ENCODE measurements around the gene SNAPC2.

The SNAPC2 gene

GRCh38 chr19:7877249-7877836 lies 42.8 kb upstream of the SNAPC2 start:
- no peak overlapping the region for H2AFZ ChIP-seq (ENCODE audit: low read depth)
- no peaks in the 10 kb centered on the region for H3K79me2 ChIP-seq (ENCODE audit: insufficient read depth, low read depth)
- H3K36me3 ChIP-seq (ENCODE audit: insufficient read depth) = no peaks in the 10 kb centered on the region
- H3K4me1 ChIP-seq (ENCODE audit: low read depth, poor library complexity, severe bottlenecking) = peaks cover 8% of the 10 kb centered on the region
- no peak overlapping the region for H3K4me3 ChIP-seq (IDR thresholded peaks at IDR 0.05; ENCODE audit: insufficient read depth, low read depth, low read length)
- no peak overlapping the region for H3K9ac ChIP-seq
- H3K4me2 ChIP-seq = no peak overlapping the region
- H3K27ac ChIP-seq = no peak overlapping the region
- H4K20me1 ChIP-seq (ENCODE audit: insufficient read depth) = no peaks in the 10 kb centered on the region
- no peak for TF ChIP-seq CTCF (conservative IDR thresholded peaks at IDR 0.05; ENCODE audit: low read depth, low read length)
- H3K27me3 ChIP-seq (ENCODE audit: insufficient read depth, low read depth) = no peaks in the 10 kb centered on the region; the same call in 1 of the 2 replicates

GRCh38 chr19:7879111-7879807 lies 40.9 kb upstream of the SNAPC2 start:
- no peak overlapping the region for H3K4me3 ChIP-seq (IDR thresholded peaks at IDR 0.05; ENCODE audit: insufficient read depth, low read depth, low read length)
- no peak overlapping the region for H3K9ac ChIP-seq
- H3K4me2 ChIP-seq = no peak overlapping the region
- no peaks in the 10 kb centered on the region for H3K79me2 ChIP-seq (ENCODE audit: insufficient read depth, low read depth)
- no peaks in the 10 kb centered on the region for H3K4me1 ChIP-seq (ENCODE audit: low read depth, poor library complexity, severe bottlenecking)
- H3K27ac ChIP-seq = no peak overlapping the region
- H3K36me3 ChIP-seq (ENCODE audit: insufficient read depth) = no peaks in the 10 kb centered on the region
- no peak overlapping the region for H2AFZ ChIP-seq (ENCODE audit: low read depth)
- H4K20me1 ChIP-seq (ENCODE audit: insufficient read depth) = no peaks in the 10 kb centered on the region
- H3K27me3 ChIP-seq (ENCODE audit: insufficient read depth, low read depth) = no peaks in the 10 kb centered on the region; the same call in 1 of the 2 replicates
- no peak for TF ChIP-seq CTCF (conservative IDR thresholded peaks at IDR 0.05; ENCODE audit: low read depth, low read length)

GRCh38 chr19:7879836-7880235 lies 40.3 kb upstream of the SNAPC2 start:
- no peaks in the 10 kb centered on the region for H3K4me1 ChIP-seq (ENCODE audit: low read depth, poor library complexity, severe bottlenecking)
- H3K9ac ChIP-seq = no peak overlapping the region
- no peaks in the 10 kb centered on the region for H3K79me2 ChIP-seq (ENCODE audit: insufficient read depth, low read depth)
- H3K4me2 ChIP-seq = no peak overlapping the region
- H3K27me3 ChIP-seq (ENCODE audit: insufficient read depth, low read depth) = no peaks in the 10 kb centered on the region; the same call in 1 of the 2 replicates
- H3K36me3 ChIP-seq (ENCODE audit: insufficient read depth) = no peaks in the 10 kb centered on the region
- H2AFZ ChIP-seq (ENCODE audit: low read depth) = no peak overlapping the region
- no peak for TF ChIP-seq CTCF (conservative IDR thresholded peaks at IDR 0.05; ENCODE audit: low read depth, low read length)
- no peak overlapping the region for H3K4me3 ChIP-seq (IDR thresholded peaks at IDR 0.05; ENCODE audit: insufficient read depth, low read depth, low read length)
- no peaks in the 10 kb centered on the region for H4K20me1 ChIP-seq (ENCODE audit: insufficient read depth)
- H3K27ac ChIP-seq = no peak overlapping the region

GRCh38 chr19:7881910-7882309 lies 38.2 kb upstream of the SNAPC2 start:
- Histone ChIP-seq H2AFZ (ENCODE audit: low read depth) (no peak overlapping the region), H3K4me3 (IDR thresholded peaks at IDR 0.05; ENCODE audit: insufficient read depth, low read depth, low read length) (no peak overlapping the region), H3K4me2 (no peak overlapping the region), H3K27me3 (ENCODE audit: insufficient read depth, low read depth) (peaks cover 17% of the 10 kb centered on the region), H4K20me1 (ENCODE audit: insufficient read depth) (no peaks in the 10 kb centered on the region), H3K9ac (no peak overlapping the region), H3K79me2 (ENCODE audit: insufficient read depth, low read depth) (no peaks in the 10 kb centered on the region), H3K36me3 (ENCODE audit: insufficient read depth) (no peaks in the 10 kb centered on the region), H3K4me1 (ENCODE audit: low read depth, poor library complexity, severe bottlenecking) (no peaks in the 10 kb centered on the region), H3K27ac (no peak overlapping the region)
- TF ChIP-seq CTCF (conservative IDR thresholded peaks at IDR 0.05; ENCODE audit: low read depth, low read length) = no peak
